ENCODE data around the gene NAA40.
A peak's percentile ranks its signal among the peaks of the same experiment; 100 is the strongest.

The NAA40 gene
- long read RNA-seq, full-length matches to known transcripts, result 57 of 66 reads
- long read RNA-seq, partial matches to known transcripts, result 0 of 66 reads
- long read RNA-seq, other reads (novel, unspliced or antisense), result 9 of 66 reads

DNA sequence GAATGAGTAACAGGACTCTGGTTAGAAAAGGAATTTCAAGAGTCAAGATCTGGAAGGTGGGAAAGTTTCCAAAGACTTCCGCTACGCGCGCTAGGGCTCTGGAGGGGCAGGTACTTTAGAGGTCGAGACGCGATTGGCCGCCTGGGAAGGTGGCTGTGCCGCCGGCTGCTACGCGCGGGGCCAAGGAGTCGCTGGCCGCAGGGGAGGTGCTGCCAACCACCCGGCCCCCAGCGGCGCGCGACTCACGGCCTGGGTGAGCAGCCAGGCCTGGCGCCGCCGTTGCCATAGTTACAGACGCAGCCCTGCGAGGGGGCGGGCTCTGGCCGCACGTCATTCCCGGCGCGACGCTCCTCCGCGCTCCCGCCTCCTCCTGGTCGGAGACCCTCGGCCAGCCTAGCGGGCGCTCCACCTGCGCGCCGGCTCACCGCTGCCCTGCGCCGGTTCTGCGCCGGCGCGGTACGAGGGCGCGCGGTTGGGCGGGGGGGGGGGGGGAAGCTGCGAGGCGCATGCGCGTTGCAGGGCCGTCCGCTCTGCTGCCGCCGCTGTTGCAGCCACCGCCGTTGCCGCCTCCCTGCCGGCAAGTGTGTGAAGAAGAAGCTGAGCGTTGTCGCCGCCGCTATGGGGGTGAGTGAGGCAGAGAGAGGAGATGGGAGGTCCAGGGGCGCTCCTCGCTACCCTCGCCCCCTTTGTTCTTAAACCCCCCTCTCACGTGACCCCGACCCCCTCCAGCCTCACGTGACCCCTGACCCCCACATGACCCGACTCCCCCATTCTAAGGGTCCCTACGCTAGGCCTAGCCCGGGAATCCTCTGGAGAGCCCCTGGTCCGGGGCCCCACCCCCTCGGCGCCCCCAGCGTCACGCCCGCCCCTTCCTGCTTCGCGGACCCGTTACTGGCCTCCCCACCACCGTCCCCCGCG is at the start of gene NAA40:
NAA40 (plus strand) TSS at position 524 of the 918 bp plus-strand sequence; CDS start at position 619, 95 bp downstream.
- peak; percentile 94 to 95 for DNase-seq (ENCODE audit: low read depth in 1 of 2, low spot score in 1 of 2)
- Histone ChIP-seq H3K27ac (replicated peaks) (peak within 1 kb of the TSS; percentile 71), H3K4me3 (replicated peaks; ENCODE audit: insufficient read depth, low read length) (peak within 1 kb of the TSS; percentile 84), H3K27me3 (ENCODE audit: insufficient read depth, poor library complexity, severe bottlenecking) (no peaks in the 10 kb centered on the region)
- TF ChIP-seq, protein P1, sequence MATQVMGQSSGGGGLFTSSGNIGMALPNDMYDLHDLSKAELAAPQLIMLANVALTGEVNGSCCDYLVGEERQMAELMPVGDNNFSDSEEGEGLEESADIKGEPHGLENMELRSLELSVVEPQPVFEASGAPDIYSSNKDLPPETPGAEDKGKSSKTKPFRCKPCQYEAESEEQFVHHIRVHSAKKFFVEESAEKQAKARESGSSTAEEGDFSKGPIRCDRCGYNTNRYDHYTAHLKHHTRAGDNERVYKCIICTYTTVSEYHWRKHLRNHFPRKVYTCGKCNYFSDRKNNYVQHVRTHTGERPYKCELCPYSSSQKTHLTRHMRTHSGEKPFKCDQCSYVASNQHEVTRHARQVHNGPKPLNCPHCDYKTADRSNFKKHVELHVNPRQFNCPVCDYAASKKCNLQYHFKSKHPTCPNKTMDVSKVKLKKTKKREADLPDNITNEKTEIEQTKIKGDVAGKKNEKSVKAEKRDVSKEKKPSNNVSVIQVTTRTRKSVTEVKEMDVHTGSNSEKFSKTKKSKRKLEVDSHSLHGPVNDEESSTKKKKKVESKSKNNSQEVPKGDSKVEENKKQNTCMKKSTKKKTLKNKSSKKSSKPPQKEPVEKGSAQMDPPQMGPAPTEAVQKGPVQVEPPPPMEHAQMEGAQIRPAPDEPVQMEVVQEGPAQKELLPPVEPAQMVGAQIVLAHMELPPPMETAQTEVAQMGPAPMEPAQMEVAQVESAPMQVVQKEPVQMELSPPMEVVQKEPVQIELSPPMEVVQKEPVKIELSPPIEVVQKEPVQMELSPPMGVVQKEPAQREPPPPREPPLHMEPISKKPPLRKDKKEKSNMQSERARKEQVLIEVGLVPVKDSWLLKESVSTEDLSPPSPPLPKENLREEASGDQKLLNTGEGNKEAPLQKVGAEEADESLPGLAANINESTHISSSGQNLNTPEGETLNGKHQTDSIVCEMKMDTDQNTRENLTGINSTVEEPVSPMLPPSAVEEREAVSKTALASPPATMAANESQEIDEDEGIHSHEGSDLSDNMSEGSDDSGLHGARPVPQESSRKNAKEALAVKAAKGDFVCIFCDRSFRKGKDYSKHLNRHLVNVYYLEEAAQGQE (IDR thresholded peaks at IDR 0.05; ENCODE audit: insufficient replicate concordance, low read depth), result peak; percentile 80
- TF ChIP-seq, protein P2, sequence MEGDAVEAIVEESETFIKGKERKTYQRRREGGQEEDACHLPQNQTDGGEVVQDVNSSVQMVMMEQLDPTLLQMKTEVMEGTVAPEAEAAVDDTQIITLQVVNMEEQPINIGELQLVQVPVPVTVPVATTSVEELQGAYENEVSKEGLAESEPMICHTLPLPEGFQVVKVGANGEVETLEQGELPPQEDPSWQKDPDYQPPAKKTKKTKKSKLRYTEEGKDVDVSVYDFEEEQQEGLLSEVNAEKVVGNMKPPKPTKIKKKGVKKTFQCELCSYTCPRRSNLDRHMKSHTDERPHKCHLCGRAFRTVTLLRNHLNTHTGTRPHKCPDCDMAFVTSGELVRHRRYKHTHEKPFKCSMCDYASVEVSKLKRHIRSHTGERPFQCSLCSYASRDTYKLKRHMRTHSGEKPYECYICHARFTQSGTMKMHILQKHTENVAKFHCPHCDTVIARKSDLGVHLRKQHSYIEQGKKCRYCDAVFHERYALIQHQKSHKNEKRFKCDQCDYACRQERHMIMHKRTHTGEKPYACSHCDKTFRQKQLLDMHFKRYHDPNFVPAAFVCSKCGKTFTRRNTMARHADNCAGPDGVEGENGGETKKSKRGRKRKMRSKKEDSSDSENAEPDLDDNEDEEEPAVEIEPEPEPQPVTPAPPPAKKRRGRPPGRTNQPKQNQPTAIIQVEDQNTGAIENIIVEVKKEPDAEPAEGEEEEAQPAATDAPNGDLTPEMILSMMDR (IDR thresholded peaks at IDR 0.05; ENCODE audit: insufficient read depth, low read length), result no peak

DNA sequence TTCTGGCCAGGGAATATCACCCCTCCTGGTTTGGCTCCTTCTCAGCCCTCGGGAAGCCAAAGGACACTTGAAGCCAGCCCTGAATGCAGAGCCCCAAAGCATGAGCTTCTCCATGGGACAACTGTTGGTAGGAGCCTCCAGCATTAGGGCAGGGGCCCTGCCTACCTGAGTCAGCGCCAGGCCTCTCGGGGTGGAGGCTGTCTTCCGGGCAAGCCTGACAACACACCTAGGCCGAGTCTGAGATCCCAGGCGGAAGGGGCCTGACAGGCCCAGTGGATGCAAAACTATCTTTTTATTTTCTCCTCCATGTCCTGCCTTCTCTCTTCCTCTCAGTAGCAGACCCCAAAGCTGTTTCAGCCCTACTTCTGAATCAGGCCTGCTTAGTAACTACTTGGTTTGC is 49.5 kb upstream of the NAA40 start:
- Histone ChIP-seq H3K27ac (replicated peaks) (peak overlapping the region; percentile 82), H3K27me3 (ENCODE audit: insufficient read depth, poor library complexity, severe bottlenecking) (no peaks in the 10 kb centered on the region), H3K4me3 (replicated peaks; ENCODE audit: insufficient read depth, low read length) (no peak overlapping the region)
- no peak for DNase-seq (ENCODE audit: low read depth in 1 of 2, low spot score in 1 of 2)
- no peak for TF ChIP-seq GABPA (IDR thresholded peaks at IDR 0.05; ENCODE audit: low read depth)
- TF ChIP-seq POLR2AphosphoS5 (IDR thresholded peaks at IDR 0.05; ENCODE audit: low read depth), result no peak
- TF ChIP-seq, protein P1 (IDR thresholded peaks at IDR 0.05; ENCODE audit: insufficient replicate concordance, low read depth), result no peak
- TF ChIP-seq, protein P2 (IDR thresholded peaks at IDR 0.05; ENCODE audit: insufficient read depth, low read length), result no peak
- TF ChIP-seq SPI1 (IDR thresholded peaks at IDR 0.05; ENCODE audit: borderline replicate concordance, low read depth), result no peak

DNA sequence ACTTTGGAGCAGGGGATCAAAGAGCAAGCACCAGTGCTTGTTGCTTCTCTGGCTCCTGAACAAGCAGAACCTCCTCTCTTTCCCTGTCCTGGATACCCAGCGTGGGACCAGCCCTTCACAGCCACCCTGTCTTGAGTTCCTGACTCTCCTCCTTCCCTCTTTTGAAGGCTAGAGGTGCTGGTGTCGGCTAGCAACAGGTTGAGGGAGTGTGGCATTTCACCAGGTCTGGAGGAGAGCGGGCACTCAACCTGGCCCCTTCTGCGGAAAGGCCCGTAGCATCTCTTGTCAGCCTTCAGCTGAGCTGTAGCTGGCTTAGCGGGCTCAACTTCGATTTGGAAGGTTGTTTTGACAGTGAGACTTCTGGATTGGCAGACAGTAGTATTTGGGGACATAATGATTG is 48.4 kb upstream of the NAA40 start:
- H3K27me3 ChIP-seq (ENCODE audit: insufficient read depth, poor library complexity, severe bottlenecking), result no peaks in the 10 kb centered on the region
- H3K27ac ChIP-seq (replicated peaks), result 0 out of 2 replicates have a peak overlapping the region, but pooled peaks have one; percentile 14
- DNase-seq (ENCODE audit: low read depth in 1 of 2, low spot score in 1 of 2), result no peak
- TF ChIP-seq SPI1 (IDR thresholded peaks at IDR 0.05; ENCODE audit: borderline replicate concordance, low read depth), result no peak
- no peak for TF ChIP-seq GABPA (IDR thresholded peaks at IDR 0.05; ENCODE audit: low read depth)
- TF ChIP-seq, protein P1 (IDR thresholded peaks at IDR 0.05; ENCODE audit: insufficient replicate concordance, low read depth), result no peak
- TF ChIP-seq, protein P2 (IDR thresholded peaks at IDR 0.05; ENCODE audit: insufficient read depth, low read length), result no peak
- no peak for TF ChIP-seq POLR2AphosphoS5 (IDR thresholded peaks at IDR 0.05; ENCODE audit: low read depth)
- no peak overlapping the region for H3K4me3 ChIP-seq (replicated peaks; ENCODE audit: insufficient read depth, low read length)

Measured in HL-60 (cell line).